ENCODE data around the gene CDV3. TPM values are rescaled to one million over a fixed set of nuclear protein-coding genes. Genes with fewer than 3 reads are reported as not detected.

CDV3 gene
- polyA plus RNA-seq, 2 of the 4 experiments (the other 2 are of a cell fraction), result 101 to 120 TPM

- DNase-seq (ENCODE audit: low read depth in 1 of 2, low spot score in 1 of 2) (no peak), ATAC-seq (no peak), FAIRE-seq (no peak)
- ChIA-PET CTCF (no interaction called here), POLR2A (no interaction called here)
- H3K4me2 ChIP-seq, result no peak overlapping the region
- 93% methylated on average over 1 of the region's 1 CpG for WGBS (ENCODE audit: missing lambda C conversion rate)
- no peaks in the 10 kb centered on the region for H3K4me1 ChIP-seq
- H3K4me3 ChIP-seq, result no peak overlapping the region
- H3K9me3 ChIP-seq, result no peaks in the 10 kb centered on the region
- TF ChIP-seq FOSL2 (IDR thresholded peaks at IDR 0.05), result no peak
- TF ChIP-seq FOSL2 (CRISPR knock-in tag; IDR thresholded peaks at IDR 0.05), result no peak
- no peak for TF ChIP-seq POLR2AphosphoS2 (conservative IDR thresholded peaks at IDR 0.05; ENCODE audit: low read length)
- TF ChIP-seq ZC3H11A (IDR thresholded peaks at IDR 0.05), result no peak
- no peak for TF ChIP-seq MAZ (IDR thresholded peaks at IDR 0.05; ENCODE audit: borderline replicate concordance, low read depth, low read length)
- TF ChIP-seq SMC3 (IDR thresholded peaks at IDR 0.05), result no peak
- no peak for TF ChIP-seq HOXB13 (CRISPR knock-in tag; IDR thresholded peaks at IDR 0.05; ENCODE audit: low read depth)
- no peak for TF ChIP-seq KDM1A (IDR thresholded peaks at IDR 0.05; ENCODE audit: low read depth)
- TF ChIP-seq RNF2 (IDR thresholded peaks at IDR 0.05; ENCODE audit: borderline replicate concordance, low read depth), result no peak
- TF ChIP-seq POLR2A (IDR thresholded peaks at IDR 0.05; ENCODE audit: low read length), result no peak
- TF ChIP-seq RAD21 (conservative IDR thresholded peaks at IDR 0.05 in 1 of 2, IDR thresholded peaks at IDR 0.05 in 1 of 2), result no peak
- no peak for TF ChIP-seq FOXS1 (CRISPR knock-in tag; IDR thresholded peaks at IDR 0.05)
- no peak for TF ChIP-seq E2F6 (IDR thresholded peaks at IDR 0.05; ENCODE audit: borderline replicate concordance, low read depth)
- TF ChIP-seq CEBPB (IDR thresholded peaks at IDR 0.05), result no peak
- no peak for TF ChIP-seq TFCP2L1 (CRISPR knock-in tag; IDR thresholded peaks at IDR 0.05)
- no peak for TF ChIP-seq MAFK (IDR thresholded peaks at IDR 0.05; ENCODE audit: partially characterized antibody)
- TF ChIP-seq PHF8 (IDR thresholded peaks at IDR 0.05; ENCODE audit: borderline replicate concordance, low read depth), result no peak
- TF ChIP-seq BCL3 (IDR thresholded peaks at IDR 0.05), result no peak
- no peak overlapping the region for H3K27ac ChIP-seq
These were observed 34.3 kb downstream of the CDV3 start for GRCh38 chr3:133607816-133608215.

- no peak for TF ChIP-seq ZC3H11A (IDR thresholded peaks at IDR 0.05)
- TF ChIP-seq FOSL2 (IDR thresholded peaks at IDR 0.05), result no peak
- TF ChIP-seq FOSL2 (CRISPR knock-in tag; IDR thresholded peaks at IDR 0.05), result no peak
- no peak for TF ChIP-seq CHD2 (IDR thresholded peaks at IDR 0.05; ENCODE audit: low read length, partially characterized antibody)
- no peak for TF ChIP-seq MYC (IDR thresholded peaks at IDR 0.05; ENCODE audit: borderline replicate concordance, low read length)
- no peak for TF ChIP-seq PBX3 (IDR thresholded peaks at IDR 0.05)
- no peak for TF ChIP-seq CBX8 (IDR thresholded peaks at IDR 0.05)
- no peak for TF ChIP-seq MAZ (IDR thresholded peaks at IDR 0.05; ENCODE audit: borderline replicate concordance, low read depth, low read length)
- TF ChIP-seq ZSCAN20 (CRISPR knock-in tag; IDR thresholded peaks at IDR 0.05), result no peak
- no peak for TF ChIP-seq MAX (IDR thresholded peaks at IDR 0.05)
- no peak for TF ChIP-seq RARB (CRISPR knock-in tag; IDR thresholded peaks at IDR 0.05)
- TF ChIP-seq TP53 (CRISPR knock-in tag; IDR thresholded peaks at IDR 0.05), result no peak
- no peak for TF ChIP-seq POLR2AphosphoS2 (conservative IDR thresholded peaks at IDR 0.05; ENCODE audit: low read length)
- TF ChIP-seq EHMT2 (IDR thresholded peaks at IDR 0.05; ENCODE audit: low read depth), result no peak
- TF ChIP-seq E2F6 (IDR thresholded peaks at IDR 0.05; ENCODE audit: borderline replicate concordance, low read depth), result no peak
- TF ChIP-seq HEYL (CRISPR knock-in tag; IDR thresholded peaks at IDR 0.05), result no peak
- no peak for TF ChIP-seq HMGXB4 (CRISPR knock-in tag; IDR thresholded peaks at IDR 0.05; ENCODE audit: borderline replicate concordance)
- TF ChIP-seq HOXB5 (CRISPR knock-in tag; IDR thresholded peaks at IDR 0.05), result no peak
- no peak for TF ChIP-seq POLR2A (IDR thresholded peaks at IDR 0.05; ENCODE audit: low read length)
- TF ChIP-seq CBX2 (IDR thresholded peaks at IDR 0.05; ENCODE audit: borderline replicate concordance, low read depth), result no peak
- TF ChIP-seq CHD4 (IDR thresholded peaks at IDR 0.05; ENCODE audit: borderline replicate concordance), result no peak
- POLR2A ChIA-PET, result no interaction called here
- Histone ChIP-seq H3K4me2 (no peak overlapping the region), H3K27ac (no peak overlapping the region), H3K9me3 (no peaks in the 10 kb centered on the region), H3K4me1 (no peaks in the 10 kb centered on the region), H3K4me3 (no peak overlapping the region)
- 57% methylated on average over 2 of the region's 2 CpGs for WGBS (ENCODE audit: missing lambda C conversion rate)
- ATAC-seq (no peak), DNase-seq (ENCODE audit: low read depth in 1 of 2, low spot score in 1 of 2) (no peak), FAIRE-seq (no peak)
- CTCF ChIA-PET, result no interaction called here
These were observed 34.9 kb downstream of the CDV3 start for GRCh38 chr3:133608388-133608787.

All from A549 (cell line).